HG02763 (cell line): ENCODE measurements around the gene SNAP91.
"Not testable (repeated sequence)": the region's sequence is repeated elsewhere in the genome, so short reads cannot be mapped to it uniquely, and the experiment has no call there.

Source experiments
- ATAC-seq: cut with Tn5 transposase; IDR thresholded peaks from one replicate; pipeline ENCODE4 v1.9.1; 2021; ENCODE audit warnings: mild to moderate bottlenecking, moderate library complexity; ENCODE audit not compliant: unreplicated experiment

The SNAP91 gene

GRCh38 chr6:83633149-83633548, 75.8 kb downstream of the SNAP91 start:
- no peak for ATAC-seq

- ATAC-seq, result not testable (repeated sequence)
These were observed 79.0 kb downstream of the SNAP91 start for GRCh38 chr6:83629908-83630307.

- no peak for ATAC-seq
These were observed 93.6 kb downstream of the SNAP91 start for GRCh38 chr6:83615025-83615999.

- no peak for ATAC-seq
These were observed 95.5 kb downstream of the SNAP91 start for GRCh38 chr6:83613378-83613777.

- no peak for ATAC-seq
These were observed 99.7 kb downstream of the SNAP91 start for GRCh38 chr6:83609248-83609647.

- no peak for ATAC-seq
These were observed 103.4 kb downstream of the SNAP91 start for GRCh38 chr6:83605517-83605916.

- no peak for ATAC-seq
These were observed 105.3 kb downstream of the SNAP91 start for GRCh38 chr6:83603551-83603950.

GRCh38 chr6:83601119-83601518, 107.8 kb downstream of the SNAP91 start:
- ATAC-seq, result no peak

- no peak for ATAC-seq
These were observed 108.4 kb downstream of the SNAP91 start for GRCh38 chr6:83600459-83600858.

GRCh38 chr6:83597511-83597910, 111.4 kb downstream of the SNAP91 start:
- no peak for ATAC-seq

- no peak for ATAC-seq
These were observed 111.8 kb downstream of the SNAP91 start for GRCh38 chr6:83597051-83597450.

- ATAC-seq, result no peak
These were observed 114.0 kb downstream of the SNAP91 start for GRCh38 chr6:83594941-83595340.

GRCh38 chr6:83593395-83593785, 115.5 kb downstream of the SNAP91 start:
- no peak for ATAC-seq

GRCh38 chr6:83592770-83593394, 116.0 kb downstream of the SNAP91 start:
- peak; percentile 88 for ATAC-seq

- no peak for ATAC-seq
These were observed 118.5 kb downstream of the SNAP91 start for GRCh38 chr6:83590416-83590815.

GRCh38 chr6:83589076-83589475, 119.8 kb downstream of the SNAP91 start:
- no peak for ATAC-seq

- ATAC-seq, result no peak
These were observed 130.8 kb downstream of the SNAP91 start for GRCh38 chr6:83578057-83578456.

- no peak for ATAC-seq
These were observed 134.1 kb downstream of the SNAP91 start for GRCh38 chr6:83574783-83575182.

- ATAC-seq, result not testable (repeated sequence)
These were observed 137.2 kb downstream of the SNAP91 start for GRCh38 chr6:83571663-83572185.

GRCh38 chr6:83558975-83559374, 149.9 kb downstream of the SNAP91 start:
- no peak for ATAC-seq

- no peak for ATAC-seq
These were observed 152.0 kb downstream of the SNAP91 start for GRCh38 chr6:83556871-83557270.

GRCh38 chr6:83551748-83552147, 157.2 kb downstream of the SNAP91 start:
- ATAC-seq, result not testable (repeated sequence)
